HG02678 (cell line): ENCODE results near the gene SSBP4.

ENCODE experiments used
- ATAC-seq: cut with Tn5 transposase; IDR thresholded peaks from one replicate; pipeline ENCODE4 v1.9.1; 2021; ENCODE audit warnings: mild to moderate bottlenecking, moderate library complexity; ENCODE audit not compliant: unreplicated experiment

The SSBP4 gene

GRCh38 chr19:18464646-18465045, 45.4 kb downstream of the SSBP4 start:
- ATAC-seq: no peak

GRCh38 chr19:18465214-18465963, 46.2 kb downstream of the SSBP4 start:
- ATAC-seq: no peak

- no peak for ATAC-seq
Measured at GRCh38 chr19:18465964-18466339, 46.8 kb downstream of the SSBP4 start.

GRCh38 chr19:18466354-18466753, 47.2 kb downstream of the SSBP4 start:
- no peak for ATAC-seq

- ATAC-seq: no peak
Measured at GRCh38 chr19:18467978-18468377, 48.8 kb downstream of the SSBP4 start.

GRCh38 chr19:18468517-18468916, 49.3 kb downstream of the SSBP4 start:
- no peak for ATAC-seq

- ATAC-seq: no peak
Measured at GRCh38 chr19:18469069-18469846, 50.1 kb downstream of the SSBP4 start.

GRCh38 chr19:18470787-18471186, 51.6 kb downstream of the SSBP4 start:
- ATAC-seq: no peak

GRCh38 chr19:18473003-18473705, 54.0 kb downstream of the SSBP4 start:
- ATAC-seq: no peak

- ATAC-seq: no peak
Measured at GRCh38 chr19:18473706-18474087, 54.5 kb downstream of the SSBP4 start.

- no peak for ATAC-seq
Measured at GRCh38 chr19:18474366-18474887, 55.2 kb downstream of the SSBP4 start.

- no peak for ATAC-seq
Measured at GRCh38 chr19:18475004-18475453, 55.8 kb downstream of the SSBP4 start.

GRCh38 chr19:18475762-18476331, 56.6 kb downstream of the SSBP4 start:
- ATAC-seq: no peak

GRCh38 chr19:18476507-18477041, 57.4 kb downstream of the SSBP4 start:
- ATAC-seq: no peak

- ATAC-seq: no peak
Measured at GRCh38 chr19:18477042-18477779, 58.0 kb downstream of the SSBP4 start.

GRCh38 chr19:18477974-18478373, 58.8 kb downstream of the SSBP4 start:
- no peak for ATAC-seq

GRCh38 chr19:18478545-18479311, 59.5 kb downstream of the SSBP4 start:
- ATAC-seq: peak; percentile 69

GRCh38 chr19:18480006-18480691, 61.0 kb downstream of the SSBP4 start:
- no peak for ATAC-seq
